GM23248 (cell line): ENCODE measurements around the gene ENTPD3. TPM values are rescaled to one million over a fixed set of nuclear protein-coding genes. Genes with fewer than 3 reads are reported as not detected.

Experiments
- DNase-seq: peaks from one replicate; pipeline ENCODE4 v3.0.0-alpha.2; 2015
- H2AFZ ChIP-seq: fragments of 200-600 bp; sonication (generic); 2 replicates; pipeline ENCODE4 v1.6.1; 2016; ENCODE audit warnings: antibody characterized with exemption
- H3F3A ChIP-seq: fragments of 200-600 bp; sonication (generic); 2 replicates; pipeline ENCODE4 v1.6.1; 2016; ENCODE audit warnings: mild to moderate bottlenecking, antibody characterized with exemption, mixed run types; ENCODE audit not compliant: insufficient read depth
- H3K27ac ChIP-seq: fragments of 200-600 bp; sonication (generic); 2 replicates; pipeline ENCODE4 v1.5.1; 2016; ENCODE audit warnings: mild to moderate bottlenecking
- H3K27me3 ChIP-seq: fragments of 200-600 bp; sonication (generic); replicated peaks from 2 replicates; pipeline ENCODE4 v1.6.1; 2016; ENCODE audit warnings: mild to moderate bottlenecking; ENCODE audit not compliant: insufficient read depth
- H3K36me3 ChIP-seq: fragments of 200-600 bp; sonication (generic); 2 replicates; pipeline ENCODE4 v1.6.1; 2016; ENCODE audit warnings: low read depth, mild to moderate bottlenecking
- H3K4me1 ChIP-seq: fragments of 200-600 bp; sonication (generic); 2 replicates; pipeline ENCODE4 v1.6.1; 2016; ENCODE audit warnings: mild to moderate bottlenecking; ENCODE audit not compliant: insufficient read depth
- H3K4me2 ChIP-seq: fragments of 200-600 bp; sonication (generic); one replicate; pipeline ENCODE4 v1.6.1; 2016; ENCODE audit warnings: mild to moderate bottlenecking; ENCODE audit not compliant: unreplicated experiment
- H3K4me3 ChIP-seq: fragments of 200-600 bp; sonication (generic); 2 replicates; pipeline ENCODE4 v1.5.1; 2016; ENCODE audit warnings: mild to moderate bottlenecking
- H3K79me2 ChIP-seq: fragments of 200-600 bp; sonication (generic); 2 replicates; pipeline ENCODE4 v1.6.1; 2016; ENCODE audit warnings: mild to moderate bottlenecking; ENCODE audit not compliant: insufficient read depth
- H3K9ac ChIP-seq: fragments of 200-600 bp; sonication (generic); 2 replicates; pipeline ENCODE4 v1.6.1; 2016; ENCODE audit warnings: mild to moderate bottlenecking
- H3K9me2 ChIP-seq: fragments of 200-600 bp; sonication (generic); 2 replicates; pipeline ENCODE4 v1.6.1; 2016; ENCODE audit warnings: mixed run types, mild to moderate bottlenecking, moderate library complexity; ENCODE audit not compliant: insufficient read depth
- H3K9me3 ChIP-seq: fragments of 200-600 bp; sonication (generic); one replicate; pipeline ENCODE4 v1.6.1; 2017; ENCODE audit warnings: low read depth
- H4K20me1 ChIP-seq: fragments of 200-600 bp; sonication (generic); 2 replicates; pipeline ENCODE4 v1.6.0; 2016; ENCODE audit not compliant: insufficient read depth
- EZH2 ChIP-seq: fragments of 200-600 bp; sonication (generic); IDR thresholded peaks from 2 replicates; pipeline ENCODE4 v1.6.1; 2018; ENCODE audit warnings: antibody characterized with exemption, mild to moderate bottlenecking; ENCODE audit not compliant: insufficient read depth, poor library complexity, severe bottlenecking
- EZH2phosphoT487 ChIP-seq: fragments of 200-600 bp; sonication (generic); IDR thresholded peaks from 2 replicates; pipeline ENCODE4 v1.6.1; 2018; ENCODE audit warnings: antibody characterized with exemption, moderate library complexity, mild to moderate bottlenecking, low read depth; ENCODE audit not compliant: insufficient read depth
- WGBS, 2 experiments: methylation state at CpG; one replicate each; pipeline ENCODE4 v1.1.6; 2015 to 2017; ENCODE audit warnings: low lambda C conversion rate in 2 of 2, low coverage in 1 of 2; ENCODE audit errors: missing lambda C conversion rate in 2 of 2; 5-methylcytosine and 5-hydroxymethylcytosine counted together
- in situ Hi-C: fragments of 300-500 bp; cut with MboI; formaldehyde crosslinking; loops from 2 replicates; pipeline ENCODE4 v1.15.0; 2020
- polyA plus RNA-seq: library from polyadenylated mRNA; unstranded; fragments of >200 nt; fragmentation: Nextera tagmentation; extraction: Ambion mirVana; gene quantifications from 2 replicates; pipeline ENCODE4 v1.2.1, GENCODE V29; 2016
- total RNA-seq: library from RNA; depleted of rRNA; stranded (reverse); fragments of >200 nt; shearing (Covaris generic); gene quantifications from 2 replicates; pipeline ENCODE4 v1.2.3, GENCODE V29; 2014

The ENTPD3 gene
- total and polyA plus RNA-seq, 2 experiments from 2014 or later: not detected

DNA sequence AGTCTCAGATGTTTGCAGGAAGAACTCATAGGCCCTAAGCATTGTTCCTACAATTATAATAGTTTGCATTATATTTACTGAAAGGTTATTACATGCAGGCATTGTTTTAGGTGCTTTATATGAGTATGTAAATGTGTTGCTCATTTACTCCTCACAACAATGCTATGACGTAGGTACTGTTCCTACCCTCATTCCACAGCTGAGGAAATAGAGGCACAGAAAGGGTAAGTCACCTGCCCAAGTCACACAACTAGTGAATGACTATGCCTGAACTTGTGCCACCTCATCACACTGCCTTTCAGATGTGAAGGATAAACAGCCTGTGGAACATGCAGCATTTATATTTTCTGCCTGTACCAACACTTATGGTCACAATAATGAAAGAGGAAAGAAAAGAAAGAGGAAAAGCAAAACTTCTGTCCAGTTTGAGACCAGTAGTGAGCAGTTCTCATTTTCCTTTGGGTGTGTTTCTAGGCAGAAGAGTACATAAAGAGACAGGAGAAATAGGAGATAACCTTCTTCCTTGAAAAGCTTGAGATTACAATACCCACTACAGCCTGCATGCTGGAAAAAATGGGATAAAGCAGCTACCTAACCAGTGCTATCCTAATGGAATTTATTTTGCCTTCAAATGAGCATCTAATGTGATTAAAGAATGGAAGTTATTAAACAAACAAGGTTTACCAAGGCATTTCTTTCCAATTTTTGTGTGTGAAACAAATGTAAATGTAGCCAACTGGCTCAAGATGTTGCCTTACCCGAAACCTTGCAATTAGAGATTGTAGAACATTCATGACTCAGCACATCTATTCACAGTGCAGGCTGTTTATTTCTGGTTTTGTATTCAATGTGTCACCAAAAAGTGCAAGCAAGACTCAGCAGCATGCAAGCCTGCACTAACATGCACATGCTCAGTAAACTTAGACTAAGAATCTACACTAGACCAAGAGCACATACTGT lies 20.5 kb upstream of the ENTPD3 start:
- Histone ChIP-seq H3K9me3 (no peaks in the 10 kb centered on the region), H3K79me2 (no peaks in the 10 kb centered on the region), H3K27ac (no peak overlapping the region), H3K4me1 (no peaks in the 10 kb centered on the region), H2AFZ (no peak overlapping the region), H3K4me3 (no peak overlapping the region), H3K36me3 (no peaks in the 10 kb centered on the region), H3F3A (no peaks in the 10 kb centered on the region), H3K9me2 (no peaks in the 10 kb centered on the region), H3K4me2 (no peak overlapping the region), H4K20me1 (no peaks in the 10 kb centered on the region), H3K27me3 (0 out of 2 replicates have a peak, but pooled peaks cover 3% of the 10 kb centered on the region), H3K9ac (no peak overlapping the region)
- 44 to 51% methylated on average over 2 of the region's 2 CpGs for WGBS, 2 experiments
- TF ChIP-seq EZH2: no peak
- TF ChIP-seq EZH2phosphoT487: no peak
- DNase-seq: peak; percentile 27
- in situ Hi-C loops: no loop called here

- DNase-seq: no peak
- Histone ChIP-seq H3K27me3 (0 out of 2 replicates have a peak, but pooled peaks cover 3% of the 10 kb centered on the region), H3F3A (no peaks in the 10 kb centered on the region), H3K79me2 (no peaks in the 10 kb centered on the region), H3K4me3 (no peak overlapping the region), H3K9ac (no peak overlapping the region), H3K36me3 (no peaks in the 10 kb centered on the region), H4K20me1 (no peaks in the 10 kb centered on the region), H3K9me2 (no peaks in the 10 kb centered on the region), H3K4me1 (no peaks in the 10 kb centered on the region), H3K4me2 (no peak overlapping the region), H2AFZ (no peak overlapping the region), H3K27ac (no peak overlapping the region), H3K9me3 (no peaks in the 10 kb centered on the region)
- TF ChIP-seq EZH2 (no peak), EZH2phosphoT487 (no peak)
- in situ Hi-C loops: no loop called here
- WGBS, 2 experiments: 73 to 81% methylated on average over 1 of the region's 1 CpG
These were observed 17.3 kb upstream of the ENTPD3 start for GRCh38 chr3:40369716-40370115.

DNA sequence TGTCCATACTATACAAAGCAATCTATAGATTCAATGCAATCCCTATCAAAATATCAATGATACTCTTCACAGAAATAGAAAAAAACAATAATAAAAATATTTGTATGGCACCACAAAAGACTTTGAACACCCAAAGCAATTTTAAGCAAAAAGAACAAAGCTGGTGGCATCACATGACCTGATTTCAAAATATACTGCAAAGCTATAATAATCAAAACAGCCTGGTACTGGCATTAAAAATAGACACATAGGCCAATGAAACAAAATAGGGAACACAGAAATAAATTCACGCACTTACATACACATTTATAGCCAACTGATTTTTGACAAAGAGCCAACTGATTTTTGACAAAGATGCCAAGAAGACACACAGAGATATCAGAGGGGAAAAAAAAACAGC lies 9.2 kb upstream of the ENTPD3 start:
- H3K36me3 ChIP-seq: no peaks in the 10 kb centered on the region
- H3K4me1 ChIP-seq: no peaks in the 10 kb centered on the region
- no peak for DNase-seq
- H3F3A ChIP-seq: no peaks in the 10 kb centered on the region
- no peaks in the 10 kb centered on the region for H3K9me3 ChIP-seq
- TF ChIP-seq EZH2phosphoT487 (no peak), EZH2 (no peak)
- H4K20me1 ChIP-seq: no peaks in the 10 kb centered on the region
- H3K27me3 ChIP-seq: no peaks in the 10 kb centered on the region
- 74 to 80% methylated on average over 1 of the region's 1 CpG for WGBS, 2 experiments
- in situ Hi-C loops: no loop called here
- H3K4me2 ChIP-seq: no peak overlapping the region
- no peaks in the 10 kb centered on the region for H3K9me2 ChIP-seq
- no peak overlapping the region for H3K9ac ChIP-seq
- no peak overlapping the region for H3K4me3 ChIP-seq
- H3K79me2 ChIP-seq: no peaks in the 10 kb centered on the region
- H3K27ac ChIP-seq: no peak overlapping the region
- no peak overlapping the region for H2AFZ ChIP-seq

GRCh38 chr3:40379674-40380306 lies 7.2 kb upstream of the ENTPD3 start:
- Histone ChIP-seq H4K20me1 (no peaks in the 10 kb centered on the region), H3K9me3 (no peaks in the 10 kb centered on the region), H3K79me2 (no peaks in the 10 kb centered on the region), H3K9ac (no peak overlapping the region), H3K4me1 (no peaks in the 10 kb centered on the region), H3K4me3 (no peak overlapping the region), H2AFZ (no peak overlapping the region), H3K9me2 (no peaks in the 10 kb centered on the region), H3K4me2 (no peak overlapping the region), H3K27ac (no peak overlapping the region), H3K27me3 (no peaks in the 10 kb centered on the region), H3F3A (no peaks in the 10 kb centered on the region), H3K36me3 (no peaks in the 10 kb centered on the region)
- no peak for TF ChIP-seq EZH2phosphoT487
- TF ChIP-seq EZH2: no peak
- WGBS, 2 experiments: 61 to 62% methylated on average over 4 of the region's 4 CpGs
- DNase-seq: no peak
- in situ Hi-C loops: no loop called here
